ENCODE data around the gene TRAT1.
"Not testable (repeated sequence)": the region's sequence is repeated elsewhere in the genome, so short reads cannot be mapped to it uniquely, and the experiment has no call there.

TRAT1 gene, protein sequence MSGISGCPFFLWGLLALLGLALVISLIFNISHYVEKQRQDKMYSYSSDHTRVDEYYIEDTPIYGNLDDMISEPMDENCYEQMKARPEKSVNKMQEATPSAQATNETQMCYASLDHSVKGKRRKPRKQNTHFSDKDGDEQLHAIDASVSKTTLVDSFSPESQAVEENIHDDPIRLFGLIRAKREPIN

GRCh38 chr3:108822123-108822897 is at the start of gene TRAT1:
TRAT1 (plus strand) TSS chr3:108822786; CDS start chr3:108822928, 142 bp downstream.
- DNase-seq = no peak

DNA sequence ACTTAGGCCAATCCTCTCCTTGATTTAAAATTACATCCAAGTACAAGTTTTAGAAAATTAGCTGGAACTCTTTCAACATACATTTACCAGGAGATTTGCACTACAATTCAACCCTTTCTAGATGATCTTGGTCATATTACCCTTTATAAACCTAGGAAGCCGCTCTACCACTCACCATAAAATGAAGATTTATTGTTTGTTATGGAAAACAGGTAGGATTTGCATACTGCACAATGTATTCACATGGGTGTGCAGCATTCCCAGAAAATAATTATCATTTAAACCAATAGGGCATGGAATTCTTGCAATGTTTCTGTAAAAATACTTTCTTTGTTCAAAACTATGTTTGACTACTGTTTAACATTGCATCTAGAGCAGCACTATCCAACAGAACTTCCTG is 46.9 kb upstream of the TRAT1 start:
- DNase-seq = no peak

GRCh38 chr3:108779496-108779895 is 43.1 kb upstream of the TRAT1 start:
- DNase-seq = no peak

- DNase-seq = no peak
These were observed 42.4 kb upstream of the TRAT1 start for GRCh38 chr3:108780235-108780634.

DNA sequence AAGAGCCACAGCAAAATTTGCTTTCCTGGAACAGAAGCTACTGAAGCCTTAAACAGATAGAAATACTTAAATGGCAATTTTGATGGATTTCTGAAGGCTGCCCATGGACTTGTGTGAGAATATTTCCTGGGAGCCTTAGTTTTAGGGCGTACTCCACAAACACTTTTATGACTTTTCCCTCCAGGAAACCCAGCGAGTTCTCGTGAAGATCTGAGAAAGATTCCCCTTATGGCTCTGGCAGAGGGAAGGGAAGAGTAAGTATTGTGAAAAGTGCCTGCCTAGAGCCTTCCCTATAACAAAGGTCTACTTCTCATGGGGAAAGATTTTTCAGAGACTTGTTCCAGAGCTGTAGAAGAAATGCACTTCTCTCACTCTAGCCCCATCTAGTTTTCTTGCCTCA is 31.1 kb upstream of the TRAT1 start:
- DNase-seq = no peak

- DNase-seq = no peak
These were observed 18.1 kb upstream of the TRAT1 start for GRCh38 chr3:108804437-108804836.

DNA sequence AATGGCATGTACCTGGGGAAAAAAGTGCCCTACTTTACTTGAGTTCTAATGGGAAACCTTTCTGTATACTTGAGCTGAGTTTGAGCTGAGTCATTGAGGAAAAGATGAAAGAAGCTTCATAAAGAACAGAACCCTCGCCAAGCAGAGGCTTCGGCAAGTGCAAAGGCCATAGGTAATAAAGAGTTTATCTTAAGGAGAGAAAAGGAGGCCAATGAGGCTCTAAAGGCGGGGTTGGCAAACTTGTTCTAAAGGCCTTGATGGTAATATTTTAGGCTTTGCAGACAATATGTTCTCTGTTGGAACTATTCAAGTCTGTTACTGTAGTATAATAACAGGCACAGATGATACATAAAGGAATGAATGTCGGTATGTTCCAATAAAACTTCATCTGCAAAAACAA is 17.6 kb upstream of the TRAT1 start:
- no peak for DNase-seq

DNA sequence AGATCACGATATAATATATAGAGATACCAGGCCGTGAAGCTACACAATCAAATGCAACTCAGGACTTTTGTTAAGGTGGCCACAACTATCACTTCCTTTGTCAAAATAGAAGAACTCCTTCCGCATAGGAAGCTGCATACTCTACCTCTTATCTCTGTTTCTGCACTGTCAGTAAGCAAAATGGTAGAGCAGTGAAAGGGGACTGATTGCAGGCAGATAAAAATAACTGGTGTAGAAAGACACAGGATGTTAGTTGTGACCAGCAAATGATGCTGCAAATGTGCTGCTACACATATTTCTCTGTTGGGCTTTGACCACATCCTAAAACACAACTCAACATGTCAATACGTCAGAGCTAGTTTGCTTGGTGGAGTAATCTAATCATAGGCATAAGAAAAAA is 16.3 kb upstream of the TRAT1 start:
- no peak for DNase-seq

- no peak for DNase-seq
These were observed 4.2 kb upstream of the TRAT1 start for GRCh38 chr3:108818404-108818803.

DNA sequence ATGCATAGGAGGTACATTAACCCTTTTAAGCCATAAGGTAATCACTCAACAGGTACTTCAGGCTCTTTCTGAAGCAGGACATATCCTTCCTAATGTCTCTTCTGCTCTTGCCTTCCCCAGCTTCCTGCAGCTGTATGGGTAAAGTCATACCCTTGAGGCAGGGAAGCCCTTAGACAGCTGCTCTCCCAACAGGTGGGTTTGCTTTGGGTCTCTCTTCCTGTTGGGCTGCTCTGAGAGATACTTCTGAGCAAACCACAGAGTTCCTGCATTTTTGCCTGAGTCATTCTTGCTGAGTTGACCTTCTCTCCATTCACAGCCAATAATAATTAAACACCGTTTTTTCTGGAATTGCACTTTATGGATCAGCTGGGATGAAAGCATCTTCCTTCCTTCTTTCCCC is 2.0 kb upstream of the TRAT1 start:
- no peak for DNase-seq

DNA sequence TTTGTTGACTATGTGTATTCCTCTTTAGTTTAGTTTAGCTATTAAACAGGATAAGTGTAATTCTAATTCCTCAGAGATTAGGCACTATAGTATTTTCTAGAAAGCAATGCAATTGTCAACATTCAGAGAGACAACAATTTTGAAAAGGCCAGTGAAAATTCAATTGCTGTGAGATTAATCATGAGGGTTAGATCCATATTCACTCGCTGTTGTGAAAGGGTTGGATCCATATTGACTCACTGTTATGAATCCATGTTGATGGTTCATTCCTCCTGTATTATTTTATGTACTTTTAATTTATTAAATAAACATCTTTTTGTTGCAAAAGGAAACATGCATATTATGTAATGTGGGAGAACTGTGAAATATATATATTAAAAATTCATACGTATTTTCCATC is 641 bp downstream of the TRAT1 start:
- DNase-seq = no peak

DNA sequence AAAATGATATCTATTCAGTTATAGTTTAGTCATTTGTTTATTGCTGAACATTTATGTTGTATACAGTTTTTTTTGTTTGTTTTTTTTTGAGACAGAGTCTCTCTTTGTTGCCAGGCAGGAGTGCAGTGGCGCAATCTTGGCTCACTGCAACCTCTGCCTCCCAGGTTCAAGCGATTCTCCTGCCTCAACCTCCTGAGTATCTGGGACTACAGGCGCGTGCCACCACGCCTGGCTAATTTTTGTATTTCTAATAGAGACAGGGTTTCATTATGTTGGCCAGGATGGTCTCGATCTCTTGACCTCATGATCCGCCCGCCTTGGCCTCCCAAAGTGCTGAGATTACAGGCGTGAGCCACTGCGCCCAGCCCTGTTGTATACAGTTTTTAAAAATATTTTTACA is 1.2 kb downstream of the TRAT1 start:
- not testable (repeated sequence) for DNase-seq

- no peak for DNase-seq
These were observed 4.0 kb downstream of the TRAT1 start for GRCh38 chr3:108826309-108827187.

DNA sequence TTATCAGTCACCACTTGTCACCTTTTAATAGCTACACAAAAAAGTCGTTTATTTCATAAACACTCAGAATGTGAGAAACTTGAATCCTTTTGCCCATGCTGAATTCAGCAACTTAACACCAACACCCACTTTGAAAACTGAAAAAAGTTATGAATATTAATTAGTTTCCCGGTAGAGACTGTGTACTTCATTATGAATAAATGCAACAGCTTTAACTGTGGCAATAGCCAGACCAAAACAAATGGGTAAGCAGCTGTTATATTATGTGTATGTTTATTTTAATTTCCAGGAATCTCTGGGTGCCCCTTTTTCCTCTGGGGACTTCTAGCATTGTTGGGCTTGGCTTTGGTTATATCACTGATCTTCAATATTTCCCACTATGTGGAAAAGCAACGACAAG is 7.8 kb downstream of the TRAT1 start:
- DNase-seq = no peak

GRCh38 chr3:108830991-108831614 is 8.5 kb downstream of the TRAT1 start:
- DNase-seq = no peak

- DNase-seq = no peak
These were observed 11.0 kb downstream of the TRAT1 start for GRCh38 chr3:108833611-108834010.

GRCh38 chr3:108834551-108834950 is 12.0 kb downstream of the TRAT1 start:
- DNase-seq = no peak

DNA sequence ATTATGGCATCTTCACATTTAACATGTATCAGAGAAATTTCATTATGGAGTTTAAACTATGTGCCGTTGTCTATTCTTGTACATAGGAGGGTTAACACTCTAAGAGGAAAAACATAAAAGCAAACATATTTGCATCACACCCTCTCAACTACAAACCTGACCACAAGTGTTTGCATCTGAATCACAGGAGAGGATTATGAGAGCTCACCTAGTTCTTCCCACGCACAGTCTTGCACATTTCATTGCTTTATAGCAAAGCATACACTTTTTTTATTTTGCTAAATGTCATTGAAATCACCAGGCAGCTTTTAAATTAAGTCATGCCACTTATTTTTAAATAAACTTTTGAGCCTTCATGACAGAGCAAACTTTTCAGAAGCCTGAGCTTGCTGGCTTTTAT is 12.5 kb downstream of the TRAT1 start:
- no peak for DNase-seq

DNA sequence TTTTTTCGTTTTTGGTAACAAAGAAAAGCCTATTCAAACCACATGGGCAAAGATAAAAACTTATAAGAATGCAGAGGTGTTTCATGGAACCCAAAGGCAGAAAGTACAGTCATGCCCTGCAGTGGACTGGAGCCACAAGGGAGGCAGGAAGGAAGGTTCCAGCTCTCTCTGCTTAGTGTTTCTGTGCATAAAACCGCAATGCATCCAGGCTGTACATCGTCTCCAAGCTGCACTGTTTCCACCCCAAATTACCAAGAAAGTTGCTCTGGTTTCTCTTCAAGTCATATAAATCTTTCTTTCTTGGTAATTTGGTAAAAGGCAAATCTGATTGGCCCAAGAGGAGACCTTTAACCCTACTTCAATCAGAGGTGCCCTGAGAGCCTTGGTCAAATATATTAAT is 15.8 kb downstream of the TRAT1 start:
- no peak for DNase-seq

- no peak for DNase-seq
These were observed 23.2 kb downstream of the TRAT1 start for GRCh38 chr3:108845709-108846293.

DNA sequence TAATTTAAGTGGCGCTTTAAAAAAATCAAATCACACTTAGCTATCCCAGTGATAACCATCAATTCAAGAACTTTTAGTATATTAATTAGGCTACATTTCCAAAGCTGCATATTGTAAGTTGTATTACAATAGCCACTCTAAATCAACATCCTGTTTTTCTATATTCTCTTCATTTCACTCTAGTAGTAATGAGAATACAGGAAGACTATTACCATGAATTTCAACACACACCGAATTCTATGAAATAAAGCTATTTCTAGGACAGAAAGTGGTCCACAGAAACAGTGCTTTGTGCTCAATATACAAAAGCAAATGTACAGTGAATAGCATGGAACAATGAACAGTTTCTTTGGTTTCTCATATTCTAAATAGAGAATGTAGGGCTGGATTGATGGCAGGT is 24.6 kb downstream of the TRAT1 start:
- no peak for DNase-seq

- no peak for DNase-seq
These were observed 26.5 kb downstream of the TRAT1 start for GRCh38 chr3:108849075-108849474.

DNA sequence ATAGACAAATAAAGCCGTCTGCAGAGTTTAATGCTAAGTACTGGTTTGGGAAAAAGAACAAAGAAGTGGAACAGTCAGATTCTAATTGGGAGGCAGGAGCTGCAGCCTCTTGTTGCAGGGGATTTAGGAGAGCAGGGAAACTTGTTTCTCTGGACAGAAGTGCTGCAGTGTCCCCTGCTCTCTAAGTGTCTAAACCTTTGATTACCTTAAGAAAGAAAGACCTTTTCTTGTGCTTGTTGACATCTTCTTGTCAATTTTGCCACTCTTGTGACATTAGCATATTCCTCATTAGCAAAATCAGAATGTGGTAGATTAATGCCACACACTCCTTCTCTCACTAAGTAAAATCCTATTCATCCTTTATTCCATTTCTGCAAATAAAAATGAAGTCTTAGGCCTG is 38.8 kb downstream of the TRAT1 start:
- DNase-seq = no peak

All from 8988T (cell line).